Activated CD4-positive, alpha-beta T cell treated with anti-CD3 and anti-CD28 coated beads, Interleukin-10, Interleukin-2, amounts not matched to agents 100 ng/mL and 50 ng/mL, durations not matched to agents 16 hours and 8 hours (primary cell): Measurements from ENCODE around the gene UFSP2.

ENCODE experiments used
- DNase-seq: peaks from one replicate; pipeline ENCODE4 v3.0.0-alpha.2; 2020

The UFSP2 gene

GRCh38 chr4:185426960-185427688 is 1.4 kb upstream of the UFSP2 start:
- no peak for DNase-seq

DNA sequence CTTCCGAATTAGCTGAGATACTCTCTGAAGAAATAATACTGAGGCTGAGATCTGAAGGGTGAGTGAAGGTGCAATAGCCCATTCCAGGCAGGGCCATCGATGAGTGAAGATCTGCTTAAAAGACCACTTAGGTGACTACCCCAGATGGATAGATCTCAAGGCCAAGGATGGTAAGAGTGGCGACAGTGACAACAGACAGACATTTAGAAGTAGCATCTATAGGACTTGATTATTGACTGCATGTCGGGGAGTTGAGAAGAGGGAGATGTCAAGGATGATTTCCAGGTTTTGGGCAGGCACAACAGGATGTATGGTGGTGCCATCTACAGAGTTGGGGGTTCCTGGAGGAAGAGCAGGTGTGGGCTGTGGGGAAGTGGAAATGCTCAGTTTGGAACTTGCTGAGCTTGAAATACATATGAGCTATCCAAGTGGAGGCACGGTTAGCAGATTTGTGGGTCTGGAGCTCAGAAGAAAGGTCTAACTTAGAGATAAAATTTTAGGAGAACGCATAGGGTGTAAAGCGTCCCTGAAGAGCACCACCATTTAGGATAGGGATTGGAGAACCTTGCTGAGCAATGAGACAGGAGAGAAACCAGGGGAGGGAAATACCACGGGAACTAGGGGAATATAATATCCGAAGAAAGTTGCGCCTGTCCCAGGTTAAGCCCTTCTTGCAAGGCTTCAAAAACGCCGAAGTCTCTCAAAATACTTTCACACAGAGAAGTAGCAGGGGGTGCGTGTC is 688 bp downstream of the UFSP2 start:
- no peak for DNase-seq

DNA sequence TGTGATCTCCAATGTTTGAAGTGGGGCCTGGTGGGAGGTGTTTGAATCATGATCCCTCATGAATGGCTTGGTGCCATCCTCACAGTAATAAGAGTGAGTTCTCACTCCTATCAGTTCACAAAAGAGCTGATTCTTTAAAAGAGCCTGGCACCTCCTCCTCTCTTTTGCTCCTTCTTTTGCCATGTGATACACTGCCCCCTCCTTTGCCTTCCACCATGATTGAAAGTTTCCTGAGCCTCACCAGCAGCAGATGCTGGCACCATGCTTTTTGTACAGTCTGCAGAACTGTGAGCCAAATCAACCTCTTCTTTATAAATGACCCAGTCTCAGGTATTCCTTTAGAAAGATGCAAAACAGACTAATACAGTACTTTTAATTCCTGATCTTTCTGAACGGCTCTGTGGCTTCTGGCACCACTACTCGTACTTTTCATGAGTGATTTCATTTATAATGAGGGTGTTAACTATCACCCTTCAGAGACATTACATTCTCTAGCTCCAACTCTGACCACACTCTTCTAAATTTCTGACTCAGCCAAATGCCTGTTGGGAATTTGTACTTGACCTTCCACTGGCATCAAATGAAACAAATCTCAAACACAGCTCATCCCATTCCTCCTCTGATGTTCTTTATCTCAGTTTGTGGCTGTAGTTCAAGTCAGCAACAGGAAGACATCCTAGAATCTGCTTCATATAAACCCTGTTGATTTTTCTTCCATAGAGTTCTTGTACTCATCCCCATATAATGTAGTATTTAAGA is 4.2 kb downstream of the UFSP2 start:
- DNase-seq, result no peak

GRCh38 chr4:185416955-185417354 is 8.8 kb downstream of the UFSP2 start:
- no peak for DNase-seq

- no peak for DNase-seq
These were observed 13.4 kb downstream of the UFSP2 start for GRCh38 chr4:185412412-185412811.

GRCh38 chr4:185411849-185412248 is 13.9 kb downstream of the UFSP2 start:
- DNase-seq, result no peak

GRCh38 chr4:185408432-185408831 is 17.3 kb downstream of the UFSP2 start:
- no peak for DNase-seq

GRCh38 chr4:185405296-185405999 is 20.3 kb downstream of the UFSP2 start:
- peak; percentile 58 for DNase-seq

DNA sequence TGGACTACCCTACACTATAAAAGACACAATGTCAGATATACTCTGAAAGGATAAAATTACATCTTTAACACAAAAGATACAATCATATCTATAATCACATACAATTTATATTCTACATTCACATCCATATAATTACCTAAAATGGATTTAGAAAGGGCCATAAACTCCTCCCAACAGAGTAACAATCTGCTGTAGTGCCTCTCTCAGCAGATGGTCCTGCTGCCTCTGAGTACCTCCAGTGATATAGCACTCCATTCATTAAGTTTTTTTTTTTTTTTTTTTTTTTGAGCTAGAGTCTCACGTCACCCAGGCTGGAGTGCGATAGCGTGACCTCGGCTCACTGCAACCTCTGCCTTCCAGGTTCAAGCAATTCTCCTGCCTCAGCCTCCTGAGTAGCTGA is 21.7 kb downstream of the UFSP2 start:
- no peak for DNase-seq

- DNase-seq, result no peak
These were observed 26.3 kb downstream of the UFSP2 start for GRCh38 chr4:185399466-185399865.

DNA sequence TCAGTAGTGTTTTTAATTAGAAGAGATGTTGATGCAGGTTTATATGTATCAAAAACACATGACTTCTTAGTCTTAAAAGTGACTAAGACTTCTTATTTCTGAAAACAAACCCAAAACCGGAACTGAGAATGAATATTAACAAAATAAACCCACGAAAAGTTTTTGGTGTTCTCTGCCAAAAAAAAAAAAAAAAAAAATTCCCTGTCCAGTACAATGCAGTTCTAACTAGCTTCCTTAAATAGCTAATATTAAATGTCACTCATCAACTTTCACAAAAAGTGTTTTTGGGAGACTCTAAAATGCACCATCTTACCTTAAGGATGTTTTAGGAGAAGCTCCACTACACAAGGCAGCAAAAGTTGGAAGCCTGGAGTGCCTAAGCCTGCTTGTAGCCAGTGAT is 27.1 kb downstream of the UFSP2 start:
- DNase-seq, result no peak

DNA sequence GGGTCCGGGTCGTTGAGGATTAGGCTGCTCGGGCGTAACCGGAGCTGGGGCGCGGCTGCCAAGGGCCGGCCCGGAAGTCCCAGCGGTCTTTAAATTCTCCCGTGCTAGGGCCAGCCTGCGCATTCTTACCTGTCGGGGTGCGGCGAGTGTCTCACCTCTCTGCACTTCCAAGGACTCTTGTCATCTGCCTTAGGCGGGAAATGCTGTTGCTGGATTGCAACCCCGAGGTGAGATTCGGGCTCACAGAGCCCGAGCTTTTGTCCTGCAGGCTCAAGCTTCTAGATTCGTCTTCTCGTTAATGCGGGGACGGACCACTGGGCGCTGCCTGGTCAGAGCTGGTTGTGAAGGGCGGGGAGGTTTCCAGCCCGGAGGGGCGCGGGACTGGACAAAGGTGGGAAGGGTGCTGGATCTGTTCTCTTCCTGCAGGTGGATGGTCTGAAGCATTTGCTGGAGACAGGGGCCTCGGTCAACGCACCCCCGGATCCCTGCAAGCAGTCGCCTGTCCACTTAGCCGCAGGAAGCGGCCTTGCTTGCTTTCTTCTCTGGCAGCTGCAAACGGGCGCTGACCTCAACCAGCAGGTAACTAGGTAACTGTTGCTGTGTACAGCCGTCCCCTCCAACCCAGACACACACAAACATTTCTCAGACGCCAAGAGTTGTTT is 28.9 kb downstream of the UFSP2 start, which contains the start of gene ANKRD37:
Gene ANKRD37 (plus strand): TSS at position 118 of the 662 bp plus-strand sequence. CDS start 83 bp downstream, at position 201.
- no peak for DNase-seq

GRCh38 chr4:185395956-185396723 is 29.6 kb downstream of the UFSP2 start:
- peak; percentile 98 for DNase-seq

DNA sequence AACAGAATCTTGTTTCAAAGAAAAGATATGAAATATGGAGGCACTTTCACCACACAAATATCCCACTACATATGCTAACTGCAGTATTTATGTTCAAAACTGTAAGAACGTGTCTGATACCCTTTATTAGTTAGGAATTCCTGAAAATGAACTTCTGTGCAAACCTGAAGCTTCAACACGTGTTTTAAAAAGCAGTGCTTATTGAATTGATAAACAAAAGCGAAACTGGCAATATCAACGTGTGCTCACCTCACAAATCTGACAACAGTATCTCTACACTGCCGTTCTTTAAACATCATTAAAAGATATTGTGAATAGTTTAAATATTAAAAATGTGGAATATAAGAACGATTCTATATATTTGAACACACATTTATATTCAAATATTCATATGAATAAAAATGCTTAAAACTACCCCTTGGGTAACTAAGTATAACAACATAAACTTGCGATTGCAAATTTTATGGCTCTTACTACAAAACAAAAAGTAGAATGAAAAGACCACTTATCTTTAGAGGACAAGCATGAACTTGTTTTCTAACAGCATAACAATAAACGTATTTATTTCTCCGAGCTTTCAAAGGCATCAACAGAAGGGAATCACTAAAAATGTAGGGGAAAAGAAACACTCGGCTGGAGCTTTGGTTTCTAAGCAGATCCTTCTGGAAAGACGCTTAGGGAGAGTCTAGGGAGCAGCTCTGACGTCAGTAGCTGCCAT is 30.4 kb downstream of the UFSP2 start, which contains the start of gene LRP2BP:
Gene LRP2BP (minus strand): TSS at position 687 of the 718 bp plus-strand sequence. CDS start 17,738 bp downstream, outside the sequence.
- DNase-seq, result peak; percentile 36

DNA sequence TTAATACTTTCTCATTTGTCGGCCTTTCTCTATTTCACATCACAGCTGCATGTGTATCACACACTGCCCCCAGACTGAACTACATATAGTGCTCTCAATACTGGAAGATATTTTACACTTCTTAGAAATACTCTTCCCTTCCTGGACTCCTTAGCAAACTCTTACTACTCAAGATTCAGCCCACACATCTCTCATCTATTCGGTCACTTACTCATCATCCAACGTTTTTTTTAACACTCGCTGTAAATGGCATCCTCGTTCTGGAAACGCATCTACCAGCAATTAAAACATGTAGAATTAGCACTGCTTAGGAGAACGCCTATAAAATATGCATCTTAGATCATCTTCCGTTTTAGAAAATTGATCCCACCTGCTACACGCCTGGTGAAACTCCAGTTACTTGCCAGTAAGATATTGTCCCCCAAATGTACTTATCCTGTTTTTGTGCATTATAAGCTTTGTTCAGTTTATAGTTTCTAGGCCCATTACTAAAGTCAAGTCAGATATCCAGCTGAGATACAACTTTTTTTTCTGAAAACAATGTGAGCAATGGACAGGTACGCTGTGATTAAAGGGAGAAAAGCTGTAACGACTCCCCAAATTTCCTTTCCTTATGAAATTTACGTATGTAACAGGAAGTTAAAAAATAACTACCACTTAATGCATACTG is 31.1 kb downstream of the UFSP2 start:
- DNase-seq, result peak; percentile 70

- no peak for DNase-seq
These were observed 33.6 kb downstream of the UFSP2 start for GRCh38 chr4:185392156-185392555.

DNA sequence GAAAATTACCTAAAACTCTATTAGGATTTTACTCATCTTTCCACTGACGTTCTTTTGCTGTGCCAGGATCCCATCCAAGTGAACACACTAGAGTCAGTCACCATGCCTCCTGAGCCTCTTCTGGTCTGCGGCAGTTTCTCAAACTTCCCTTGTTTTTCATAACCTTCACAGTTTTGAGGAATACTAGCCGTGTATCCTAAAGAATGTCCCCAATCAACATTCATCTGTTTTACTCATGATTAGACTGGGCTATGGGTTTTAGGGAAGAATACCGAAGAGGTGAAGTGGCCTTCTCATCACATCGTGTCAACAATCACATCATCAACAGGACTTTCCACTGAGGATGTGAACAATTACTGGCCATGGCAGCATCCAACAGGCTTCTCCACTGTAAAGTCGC is 34.8 kb downstream of the UFSP2 start:
- no peak for DNase-seq

DNA sequence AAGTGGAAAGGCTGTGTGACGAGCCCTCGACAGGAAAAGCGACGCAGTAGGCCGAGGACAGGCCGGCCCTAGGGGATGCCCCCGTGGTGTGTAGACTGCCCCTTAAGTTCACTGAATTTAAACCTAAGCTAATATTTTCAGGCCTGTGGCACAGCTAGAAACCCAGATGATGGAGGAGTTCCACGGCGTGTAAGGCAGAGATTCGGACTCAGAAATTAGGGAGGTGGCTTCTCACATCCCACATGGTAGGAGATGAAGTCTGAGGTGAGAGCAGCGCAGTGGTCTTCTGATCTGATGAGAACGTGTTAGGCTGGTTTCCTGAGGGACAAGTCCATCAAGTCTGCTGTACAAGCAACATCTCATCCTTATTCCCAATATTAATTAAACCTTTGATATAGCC is 37.8 kb downstream of the UFSP2 start:
- DNase-seq, result no peak

GRCh38 chr4:185384930-185385331 is 40.8 kb downstream of the UFSP2 start:
- no peak for DNase-seq

DNA sequence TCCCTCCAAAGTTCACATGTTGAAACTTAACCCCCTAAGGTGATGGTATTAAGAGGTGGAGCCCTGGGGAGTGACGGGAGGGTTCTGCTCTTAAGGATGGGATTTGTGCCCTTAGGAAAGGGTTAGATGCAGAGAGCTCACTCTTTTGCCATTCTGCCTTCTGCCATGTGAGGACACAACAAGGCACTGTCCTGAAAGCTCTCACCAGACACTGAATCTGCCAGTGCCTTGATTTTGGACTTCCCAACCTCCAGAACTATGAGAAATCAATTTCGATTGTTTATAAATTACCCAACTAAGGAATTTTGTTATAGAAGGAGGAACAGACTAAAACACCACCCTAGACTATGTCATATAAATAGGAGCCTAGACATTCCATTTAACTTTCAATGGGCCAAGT is 41.7 kb downstream of the UFSP2 start:
- no peak for DNase-seq
